Measurements from ENCODE around the gene PITPNM3.

The PITPNM3 gene

GRCh38 chr17:6498356-6498755, 58.0 kb downstream of the PITPNM3 start (continued):
- TF ChIP-seq RARB (CRISPR knock-in tag; IDR thresholded peaks at IDR 0.05): no peak
- TF ChIP-seq TCF4 (CRISPR knock-in tag; IDR thresholded peaks at IDR 0.05; ENCODE audit: borderline replicate concordance): no peak
- no peak for TF ChIP-seq SNAI2 (CRISPR knock-in tag; IDR thresholded peaks at IDR 0.05)
- no peak for TF ChIP-seq BACH2 (CRISPR knock-in tag; IDR thresholded peaks at IDR 0.05; ENCODE audit: borderline replicate concordance)
- TF ChIP-seq ZC3H10 (CRISPR knock-in tag; IDR thresholded peaks at IDR 0.05): no peak
- TF ChIP-seq, protein P1, sequence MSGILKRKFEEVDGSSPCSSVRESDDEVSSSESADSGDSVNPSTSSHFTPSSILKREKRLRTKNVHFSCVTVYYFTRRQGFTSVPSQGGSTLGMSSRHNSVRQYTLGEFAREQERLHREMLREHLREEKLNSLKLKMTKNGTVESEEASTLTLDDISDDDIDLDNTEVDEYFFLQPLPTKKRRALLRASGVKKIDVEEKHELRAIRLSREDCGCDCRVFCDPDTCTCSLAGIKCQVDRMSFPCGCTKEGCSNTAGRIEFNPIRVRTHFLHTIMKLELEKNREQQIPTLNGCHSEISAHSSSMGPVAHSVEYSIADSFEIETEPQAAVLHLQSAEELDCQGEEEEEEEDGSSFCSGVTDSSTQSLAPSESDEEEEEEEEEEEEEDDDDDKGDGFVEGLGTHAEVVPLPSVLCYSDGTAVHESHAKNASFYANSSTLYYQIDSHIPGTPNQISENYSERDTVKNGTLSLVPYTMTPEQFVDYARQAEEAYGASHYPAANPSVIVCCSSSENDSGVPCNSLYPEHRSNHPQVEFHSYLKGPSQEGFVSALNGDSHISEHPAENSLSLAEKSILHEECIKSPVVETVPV (CRISPR knock-in tag; IDR thresholded peaks at IDR 0.05): no peak
- no peak for TF ChIP-seq ARNTL (CRISPR knock-in tag; IDR thresholded peaks at IDR 0.05; ENCODE audit: borderline replicate concordance, low read depth)
- no peak for TF ChIP-seq ISL1 (CRISPR knock-in tag; IDR thresholded peaks at IDR 0.05)
- no peak for TF ChIP-seq ZNF565 (CRISPR knock-in tag; conservative IDR thresholded peaks at IDR 0.05; ENCODE audit: low read depth)
- TF ChIP-seq GLIS3 (CRISPR knock-in tag; IDR thresholded peaks at IDR 0.05): no peak

DNA sequence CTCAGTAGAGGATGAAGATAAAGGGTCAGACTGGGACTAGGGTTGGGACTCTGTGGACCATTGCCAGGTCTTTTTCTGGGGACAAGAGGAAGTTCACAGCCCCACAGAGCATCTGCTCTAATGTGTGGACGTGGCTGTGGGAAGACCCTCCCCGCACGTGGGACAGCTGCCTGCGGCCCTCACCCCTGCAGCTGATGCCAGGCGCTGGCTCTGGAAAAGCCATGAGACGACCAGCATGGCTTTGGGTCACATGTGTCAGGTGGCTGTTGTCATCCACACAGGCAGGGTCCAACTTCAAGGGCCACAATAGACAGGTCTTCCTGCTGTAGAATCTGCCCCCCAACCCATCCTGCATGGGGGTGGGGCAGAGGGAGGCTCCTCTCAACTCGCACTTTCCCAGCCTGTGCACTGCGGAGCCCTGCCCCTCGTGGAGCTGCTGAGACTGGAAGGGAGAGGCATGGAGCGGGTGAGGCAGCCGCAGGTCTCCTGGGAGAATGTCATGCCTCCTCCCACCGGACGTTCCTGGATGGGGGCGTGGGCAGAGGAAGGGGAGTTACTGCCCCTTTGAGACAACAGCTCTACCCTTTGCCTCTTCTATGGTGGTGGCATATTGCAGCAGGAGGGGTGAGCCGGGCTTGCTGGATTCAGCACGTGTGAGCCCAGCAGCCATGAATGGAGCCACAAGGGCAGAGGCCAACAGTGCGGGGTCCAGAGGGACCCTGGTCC, 58.7 kb downstream of the PITPNM3 start:
- no peak for ATAC-seq

GRCh38 chr17:6496640-6497441, 59.5 kb downstream of the PITPNM3 start:
- peak; percentile 40; the same call in 2 of the 3 replicates for ATAC-seq
- TF ChIP-seq ARNTL (CRISPR knock-in tag; IDR thresholded peaks at IDR 0.05; ENCODE audit: borderline replicate concordance, low read depth) (no peak), GLIS3 (CRISPR knock-in tag; IDR thresholded peaks at IDR 0.05) (no peak), RARB (CRISPR knock-in tag; IDR thresholded peaks at IDR 0.05) (no peak), OSR1 (CRISPR knock-in tag; IDR thresholded peaks at IDR 0.05) (no peak), BACH2 (CRISPR knock-in tag; IDR thresholded peaks at IDR 0.05; ENCODE audit: borderline replicate concordance) (no peak), ESRRG (CRISPR knock-in tag; IDR thresholded peaks at IDR 0.05) (no peak), TCF4 (CRISPR knock-in tag; IDR thresholded peaks at IDR 0.05; ENCODE audit: borderline replicate concordance) (no peak), SNAI2 (CRISPR knock-in tag; IDR thresholded peaks at IDR 0.05) (no peak), ZC3H10 (CRISPR knock-in tag; IDR thresholded peaks at IDR 0.05) (no peak)
- TF ChIP-seq, protein P1 (CRISPR knock-in tag; IDR thresholded peaks at IDR 0.05): no peak
- TF ChIP-seq, protein P2, sequence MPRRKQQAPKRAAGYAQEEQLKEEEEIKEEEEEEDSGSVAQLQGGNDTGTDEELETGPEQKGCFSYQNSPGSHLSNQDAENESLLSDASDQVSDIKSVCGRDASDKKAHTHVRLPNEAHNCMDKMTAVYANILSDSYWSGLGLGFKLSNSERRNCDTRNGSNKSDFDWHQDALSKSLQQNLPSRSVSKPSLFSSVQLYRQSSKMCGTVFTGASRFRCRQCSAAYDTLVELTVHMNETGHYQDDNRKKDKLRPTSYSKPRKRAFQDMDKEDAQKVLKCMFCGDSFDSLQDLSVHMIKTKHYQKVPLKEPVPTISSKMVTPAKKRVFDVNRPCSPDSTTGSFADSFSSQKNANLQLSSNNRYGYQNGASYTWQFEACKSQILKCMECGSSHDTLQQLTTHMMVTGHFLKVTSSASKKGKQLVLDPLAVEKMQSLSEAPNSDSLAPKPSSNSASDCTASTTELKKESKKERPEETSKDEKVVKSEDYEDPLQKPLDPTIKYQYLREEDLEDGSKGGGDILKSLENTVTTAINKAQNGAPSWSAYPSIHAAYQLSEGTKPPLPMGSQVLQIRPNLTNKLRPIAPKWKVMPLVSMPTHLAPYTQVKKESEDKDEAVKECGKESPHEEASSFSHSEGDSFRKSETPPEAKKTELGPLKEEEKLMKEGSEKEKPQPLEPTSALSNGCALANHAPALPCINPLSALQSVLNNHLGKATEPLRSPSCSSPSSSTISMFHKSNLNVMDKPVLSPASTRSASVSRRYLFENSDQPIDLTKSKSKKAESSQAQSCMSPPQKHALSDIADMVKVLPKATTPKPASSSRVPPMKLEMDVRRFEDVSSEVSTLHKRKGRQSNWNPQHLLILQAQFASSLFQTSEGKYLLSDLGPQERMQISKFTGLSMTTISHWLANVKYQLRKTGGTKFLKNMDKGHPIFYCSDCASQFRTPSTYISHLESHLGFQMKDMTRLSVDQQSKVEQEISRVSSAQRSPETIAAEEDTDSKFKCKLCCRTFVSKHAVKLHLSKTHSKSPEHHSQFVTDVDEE (CRISPR knock-in tag; IDR thresholded peaks at IDR 0.05): no peak

More for the DNA sequence above, 58.7 kb downstream of the PITPNM3 start:
- TF ChIP-seq CSDC2 (CRISPR knock-in tag; IDR thresholded peaks at IDR 0.05) (no peak), ZNF565 (CRISPR knock-in tag; conservative IDR thresholded peaks at IDR 0.05; ENCODE audit: low read depth) (no peak), RARB (CRISPR knock-in tag; IDR thresholded peaks at IDR 0.05) (no peak), PATZ1 (CRISPR knock-in tag; IDR thresholded peaks at IDR 0.05; ENCODE audit: borderline replicate concordance) (no peak), ZFP3 (CRISPR knock-in tag; IDR thresholded peaks at IDR 0.05) (no peak), ZNF8 (CRISPR knock-in tag; IDR thresholded peaks at IDR 0.05) (no peak), GLIS3 (CRISPR knock-in tag; IDR thresholded peaks at IDR 0.05) (no peak), TOX (CRISPR knock-in tag; IDR thresholded peaks at IDR 0.05; ENCODE audit: borderline replicate concordance) (no peak), ZC3H10 (CRISPR knock-in tag; IDR thresholded peaks at IDR 0.05) (no peak), CREB5 (CRISPR knock-in tag; IDR thresholded peaks at IDR 0.05; ENCODE audit: low read depth) (no peak), ZFP30 (CRISPR knock-in tag; IDR thresholded peaks at IDR 0.05) (no peak)
- TF ChIP-seq, protein P3, sequence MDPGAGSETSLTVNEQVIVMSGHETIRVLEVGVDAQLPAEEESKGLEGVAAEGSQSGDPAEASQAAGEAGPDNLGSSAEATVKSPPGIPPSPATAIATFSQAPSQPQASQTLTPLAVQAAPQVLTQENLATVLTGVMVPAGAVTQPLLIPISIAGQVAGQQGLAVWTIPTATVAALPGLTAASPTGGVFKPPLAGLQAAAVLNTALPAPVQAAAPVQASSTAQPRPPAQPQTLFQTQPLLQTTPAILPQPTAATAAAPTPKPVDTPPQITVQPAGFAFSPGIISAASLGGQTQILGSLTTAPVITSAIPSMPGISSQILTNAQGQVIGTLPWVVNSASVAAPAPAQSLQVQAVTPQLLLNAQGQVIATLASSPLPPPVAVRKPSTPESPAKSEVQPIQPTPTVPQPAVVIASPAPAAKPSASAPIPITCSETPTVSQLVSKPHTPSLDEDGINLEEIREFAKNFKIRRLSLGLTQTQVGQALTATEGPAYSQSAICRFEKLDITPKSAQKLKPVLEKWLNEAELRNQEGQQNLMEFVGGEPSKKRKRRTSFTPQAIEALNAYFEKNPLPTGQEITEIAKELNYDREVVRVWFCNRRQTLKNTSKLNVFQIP (CRISPR knock-in tag; IDR thresholded peaks at IDR 0.05; ENCODE audit: borderline replicate concordance, low read depth): no peak

Measured in SK-N-SH treated with all-trans-retinoic acid at 6 μM for 48 hours (cell line).